OCI-LY1 (cell line): ENCODE data around the gene AMOTL1.

Experiments used
- H2AFZ ChIP-seq: fragments of 200-600 bp; sonication (generic), shearing (Covaris generic); 2 replicates; pipeline ENCODE4 v1.6.0; 2014; ENCODE audit warnings: antibody characterized with exemption, mild to moderate bottlenecking, low read length
- H3F3A ChIP-seq: fragments of 200-600 bp; sonication (generic), shearing (Covaris generic); 2 replicates; pipeline ENCODE4 v1.6.0; 2014; ENCODE audit warnings: mild to moderate bottlenecking, antibody characterized with exemption, low read length, moderate library complexity; ENCODE audit not compliant: insufficient read depth
- H3K27ac ChIP-seq: fragments of 200-600 bp; sonication (generic); 2 replicates; pipeline ENCODE4 v1.5.1; 2014; ENCODE audit warnings: low read length, mixed run types, mild to moderate bottlenecking, low read depth; ENCODE audit not compliant: poor library complexity, severe bottlenecking
- H3K27me3 ChIP-seq: fragments of 200-600 bp; sonication (generic); 2 replicates; pipeline ENCODE4 v1.6.0; 2014; ENCODE audit warnings: antibody characterized with exemption, mild to moderate bottlenecking, low read length, moderate library complexity; ENCODE audit not compliant: insufficient read depth
- H3K36me3 ChIP-seq: fragments of 200-600 bp; sonication (generic); 2 replicates; pipeline ENCODE4 v1.6.1; 2014; ENCODE audit warnings: mild to moderate bottlenecking, antibody characterized with exemption, low read length, moderate library complexity, mixed read lengths; ENCODE audit not compliant: insufficient read depth
- H3K4me1 ChIP-seq: fragments of 200-600 bp; sonication (generic); 2 replicates; pipeline ENCODE4 v1.5.1; 2014; ENCODE audit warnings: mild to moderate bottlenecking, low read length, moderate library complexity; ENCODE audit not compliant: insufficient read depth, severe bottlenecking
- H3K4me2 ChIP-seq: fragments of 200-600 bp; sonication (generic), shearing (Covaris generic); 2 replicates; pipeline ENCODE4 v1.6.1; 2014; ENCODE audit warnings: low read length
- H3K4me3 ChIP-seq: fragments of 200-600 bp; sonication (generic); 2 replicates; pipeline ENCODE4 v1.5.1; 2014; ENCODE audit warnings: low read length, low read depth, mild to moderate bottlenecking, mixed read lengths; ENCODE audit not compliant: poor library complexity, severe bottlenecking
- H3K79me2 ChIP-seq: fragments of 200-600 bp; shearing (Covaris generic); 2 replicates; pipeline ENCODE4 v1.6.1; 2016; ENCODE audit warnings: mixed run types, low read length, mixed read lengths; ENCODE audit not compliant: insufficient read depth
- H3K9ac ChIP-seq: fragments of 200-600 bp; sonication (generic), shearing (Covaris generic); 2 replicates; pipeline ENCODE4 v1.6.1; 2014; ENCODE audit warnings: mild to moderate bottlenecking, low read length, mixed read lengths
- H3K9me2 ChIP-seq: fragments of 200-600 bp; sonication (generic), shearing (Covaris generic); 2 replicates; pipeline ENCODE4 v1.6.1; 2014; ENCODE audit warnings: low read depth, mild to moderate bottlenecking, low read length, mixed read lengths
- H3K9me3 ChIP-seq: fragments of 200-600 bp; shearing (Covaris generic); 2 replicates; pipeline ENCODE4 v1.6.1; 2014; ENCODE audit warnings: low read length, mixed read lengths
- H4K20me1 ChIP-seq: fragments of 200-600 bp; sonication (generic), shearing (Covaris generic); 2 replicates; pipeline ENCODE4 v1.6.0; 2016; ENCODE audit warnings: mild to moderate bottlenecking, low read length; ENCODE audit not compliant: insufficient read depth
- CTCF ChIP-seq: fragments of 200-600 bp; sonication (generic), shearing (Covaris generic); IDR thresholded peaks from 2 replicates; pipeline ENCODE4 v1.5.1; 2017; ENCODE audit warnings: mild to moderate bottlenecking, antibody characterized with exemption, low read length, moderate library complexity, mixed read lengths
- EZH2 ChIP-seq: fragments of 200-600 bp; sonication (generic), shearing (Covaris generic); IDR thresholded peaks from 2 replicates; pipeline ENCODE4 v1.8.0; 2017; ENCODE audit warnings: borderline replicate concordance, mixed run types, mild to moderate bottlenecking, antibody characterized with exemption, low read length, moderate library complexity, mixed read lengths

Gene AMOTL1

GRCh38 chr11:94785509-94785908 is 17.4 kb downstream of the AMOTL1 start:
- Histone ChIP-seq H3K4me1 (no peaks in the 10 kb centered on the region), H3K4me3 (no peak overlapping the region), H3F3A (no peaks in the 10 kb centered on the region), H3K36me3 (no peaks in the 10 kb centered on the region), H3K9me3 (no peaks in the 10 kb centered on the region), H4K20me1 (no peaks in the 10 kb centered on the region), H3K9ac (no peak overlapping the region), H2AFZ (no peak overlapping the region), H3K9me2 (no peaks in the 10 kb centered on the region), H3K27ac (no peak overlapping the region), H3K79me2 (no peaks in the 10 kb centered on the region), H3K27me3 (no peaks in the 10 kb centered on the region), H3K4me2 (no peak overlapping the region)
- TF ChIP-seq EZH2 (no peak), CTCF (no peak)

- no peak overlapping the region for H3K4me2 ChIP-seq
- no peak overlapping the region for H2AFZ ChIP-seq
- no peaks in the 10 kb centered on the region for H3K9me2 ChIP-seq
- H3K36me3 ChIP-seq, result no peaks in the 10 kb centered on the region
- no peaks in the 10 kb centered on the region for H3K79me2 ChIP-seq
- H3K9me3 ChIP-seq, result no peaks in the 10 kb centered on the region
- TF ChIP-seq CTCF, result peak; percentile 55
- TF ChIP-seq EZH2, result no peak
- no peaks in the 10 kb centered on the region for H3K4me1 ChIP-seq
- H3K9ac ChIP-seq, result no peak overlapping the region
- H3K27me3 ChIP-seq, result no peaks in the 10 kb centered on the region
- H4K20me1 ChIP-seq, result no peaks in the 10 kb centered on the region
- H3F3A ChIP-seq, result no peaks in the 10 kb centered on the region
- H3K4me3 ChIP-seq, result no peak overlapping the region
- H3K27ac ChIP-seq, result no peak overlapping the region
Measured at GRCh38 chr11:94786264-94787126, 18.3 kb downstream of the AMOTL1 start.

GRCh38 chr11:94787801-94788200 is 19.6 kb downstream of the AMOTL1 start:
- TF ChIP-seq CTCF (no peak), EZH2 (no peak)
- Histone ChIP-seq H3K27ac (no peak overlapping the region), H3K27me3 (no peaks in the 10 kb centered on the region), H4K20me1 (no peaks in the 10 kb centered on the region), H3K9me3 (no peaks in the 10 kb centered on the region), H3K79me2 (no peaks in the 10 kb centered on the region), H3K9ac (no peak overlapping the region), H3K9me2 (no peaks in the 10 kb centered on the region), H3K36me3 (no peaks in the 10 kb centered on the region), H2AFZ (no peak overlapping the region), H3K4me3 (no peak overlapping the region), H3K4me2 (no peak overlapping the region), H3F3A (no peaks in the 10 kb centered on the region), H3K4me1 (no peaks in the 10 kb centered on the region)
